NB4 (cell line): ENCODE measurements around the gene TFPT.

Experiments used
- POLR2A ChIP-seq: IDR thresholded peaks from 2 replicates; pipeline ENCODE4 v1.6.1; 2011; ENCODE audit warnings: mild to moderate bottlenecking; ENCODE audit not compliant: insufficient read length; ENCODE audit errors: extremely low read depth
- TF ChIP-seq, protein P1 (sequence below): IDR thresholded peaks from one replicate; pipeline ENCODE4 v1.5.1; 2012; ENCODE audit warnings: low read depth, low read length
- TF ChIP-seq, protein P2 (sequence below): IDR thresholded peaks from 2 replicates; pipeline ENCODE4 v1.6.1; 2011; ENCODE audit warnings: low read depth, low read length

DNA sequence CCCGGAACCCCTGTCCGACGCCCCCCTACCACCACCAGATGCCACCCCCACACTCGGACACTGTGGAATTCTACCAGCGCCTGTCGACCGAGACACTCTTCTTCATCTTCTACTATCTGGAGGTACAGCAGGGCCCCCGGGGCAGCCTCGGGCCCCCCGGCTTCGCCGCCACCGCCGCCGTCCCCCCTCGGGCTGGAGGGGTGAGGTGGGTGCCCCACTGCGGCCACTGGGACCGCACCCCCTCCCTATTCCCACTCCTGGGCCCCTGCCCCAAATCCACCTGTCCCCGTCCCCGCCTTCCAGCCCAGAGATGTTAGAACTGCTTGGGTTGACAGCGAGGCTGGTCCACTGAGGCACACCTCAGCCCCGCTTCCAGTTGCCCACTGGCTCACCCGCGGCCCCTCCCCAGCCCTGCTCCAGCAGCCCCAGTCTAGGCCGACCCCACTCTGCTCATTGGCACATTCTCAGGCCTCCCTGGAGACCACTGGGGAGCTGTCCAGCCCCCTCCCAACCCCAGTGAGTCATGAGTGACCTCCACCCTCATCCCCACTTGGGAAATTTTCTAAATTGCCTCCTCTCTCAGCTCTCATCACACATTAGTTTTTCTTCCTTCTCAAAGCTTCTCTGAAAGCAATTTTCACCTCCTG, 37.5 kb upstream of the TFPT start:
- TF ChIP-seq, protein P1, sequence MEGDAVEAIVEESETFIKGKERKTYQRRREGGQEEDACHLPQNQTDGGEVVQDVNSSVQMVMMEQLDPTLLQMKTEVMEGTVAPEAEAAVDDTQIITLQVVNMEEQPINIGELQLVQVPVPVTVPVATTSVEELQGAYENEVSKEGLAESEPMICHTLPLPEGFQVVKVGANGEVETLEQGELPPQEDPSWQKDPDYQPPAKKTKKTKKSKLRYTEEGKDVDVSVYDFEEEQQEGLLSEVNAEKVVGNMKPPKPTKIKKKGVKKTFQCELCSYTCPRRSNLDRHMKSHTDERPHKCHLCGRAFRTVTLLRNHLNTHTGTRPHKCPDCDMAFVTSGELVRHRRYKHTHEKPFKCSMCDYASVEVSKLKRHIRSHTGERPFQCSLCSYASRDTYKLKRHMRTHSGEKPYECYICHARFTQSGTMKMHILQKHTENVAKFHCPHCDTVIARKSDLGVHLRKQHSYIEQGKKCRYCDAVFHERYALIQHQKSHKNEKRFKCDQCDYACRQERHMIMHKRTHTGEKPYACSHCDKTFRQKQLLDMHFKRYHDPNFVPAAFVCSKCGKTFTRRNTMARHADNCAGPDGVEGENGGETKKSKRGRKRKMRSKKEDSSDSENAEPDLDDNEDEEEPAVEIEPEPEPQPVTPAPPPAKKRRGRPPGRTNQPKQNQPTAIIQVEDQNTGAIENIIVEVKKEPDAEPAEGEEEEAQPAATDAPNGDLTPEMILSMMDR = no peak
- no peak for TF ChIP-seq POLR2A
- TF ChIP-seq, protein P2, sequence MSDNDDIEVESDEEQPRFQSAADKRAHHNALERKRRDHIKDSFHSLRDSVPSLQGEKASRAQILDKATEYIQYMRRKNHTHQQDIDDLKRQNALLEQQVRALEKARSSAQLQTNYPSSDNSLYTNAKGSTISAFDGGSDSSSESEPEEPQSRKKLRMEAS = no peak
